Central memory CD8-positive, alpha-beta T cell (primary cell): Measurements from ENCODE around the gene ADSS1.
A peak's percentile ranks its signal among the peaks of the same experiment; 100 is the strongest.

Source experiments
- ATAC-seq: fragments of 150-1000 bp; cut with Tn5 transposase; replicated peaks from 2 replicates; pipeline ENCODE4 v1.10.0; 2022; ENCODE audit warnings: mild to moderate bottlenecking, moderate FRiP score, moderate number of reproducible peaks; ENCODE audit not compliant: poor library complexity, severe bottlenecking; ENCODE audit errors: extremely low read depth
- DNase-seq, 2 donors: peaks; one replicate each; pipeline ENCODE4 v3.0.0; 2021; ENCODE audit warnings: low spot score in 2 of 2
- H3K27ac Mint-ChIP-seq: one replicate; pipeline ENCODE4 v1.8.0; 2022; ENCODE audit warnings: low read depth, mild to moderate bottlenecking, moderate library complexity, mixed read lengths
- H3K27me3 Mint-ChIP-seq: one replicate; pipeline ENCODE4 v1.8.0; 2022; ENCODE audit warnings: mixed read lengths
- H3K36me3 Mint-ChIP-seq: one replicate; pipeline ENCODE4 v1.8.0; 2022; ENCODE audit warnings: mild to moderate bottlenecking, moderate library complexity, mixed read lengths; ENCODE audit not compliant: insufficient read depth
- H3K4me1 Mint-ChIP-seq: one replicate; pipeline ENCODE4 v1.8.0; 2022; ENCODE audit warnings: mixed read lengths
- H3K4me3 Mint-ChIP-seq: one replicate; pipeline ENCODE4 v1.8.0; 2022; ENCODE audit warnings: mild to moderate bottlenecking, moderate library complexity, mixed read lengths
- H3K9me3 Mint-ChIP-seq: one replicate; pipeline ENCODE4 v1.8.0; 2022; ENCODE audit warnings: mixed read lengths

The ADSS1 gene

DNA sequence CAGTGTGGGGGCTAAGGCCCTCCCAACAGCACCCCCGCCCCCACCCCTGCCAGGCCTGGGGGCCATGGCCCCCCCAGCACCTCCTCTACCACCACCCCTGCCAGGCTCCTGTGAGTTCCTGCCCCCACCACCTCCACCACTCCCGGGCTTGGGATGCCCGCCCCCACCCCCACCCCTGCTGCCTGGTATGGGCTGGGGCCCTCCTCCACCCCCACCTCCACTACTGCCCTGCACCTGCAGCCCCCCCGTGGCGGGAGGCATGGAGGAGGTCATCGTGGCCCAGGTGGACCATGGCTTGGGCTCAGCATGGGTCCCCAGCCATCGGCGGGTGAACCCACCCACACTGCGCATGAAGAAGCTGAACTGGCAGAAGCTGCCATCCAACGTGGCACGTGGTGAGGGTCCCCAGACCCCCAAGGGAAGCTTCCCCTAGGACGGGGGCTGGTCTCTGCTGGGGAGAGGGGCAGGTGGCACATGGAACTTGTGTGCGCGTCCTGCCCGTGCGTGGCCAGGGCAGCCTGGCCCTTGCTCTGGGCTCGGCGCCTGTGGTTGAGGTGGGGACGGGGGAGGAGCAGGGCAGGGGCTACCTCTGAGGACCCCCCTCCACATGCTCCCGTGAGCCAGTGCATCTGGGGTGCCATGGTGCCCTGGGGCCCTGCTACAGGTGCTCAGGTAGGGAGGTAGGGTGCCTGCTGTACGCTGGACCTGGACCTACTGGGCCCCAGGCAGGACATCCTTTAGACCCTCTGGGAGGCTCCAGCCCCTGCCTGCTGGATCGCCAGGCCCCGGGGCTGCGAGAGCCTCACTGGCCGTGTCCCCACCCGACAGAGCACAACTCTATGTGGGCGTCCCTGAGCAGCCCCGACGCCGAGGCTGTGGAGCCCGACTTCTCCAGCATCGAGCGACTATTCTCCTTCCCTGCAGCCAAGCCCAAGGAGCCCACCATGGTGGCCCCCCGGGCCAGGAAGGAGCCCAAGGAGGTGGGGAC is 16.1 kb upstream of the ADSS1 start:
- no peaks in the 10 kb centered on the region for H3K9me3 Mint-ChIP-seq
- no peaks in the 10 kb centered on the region for H3K27me3 Mint-ChIP-seq
- DNase-seq (no peak), ATAC-seq (no peak)
- H3K36me3 Mint-ChIP-seq, result no peaks in the 10 kb centered on the region
- no peak overlapping the region for H3K4me3 Mint-ChIP-seq
- H3K27ac Mint-ChIP-seq, result no peak overlapping the region
- peaks cover 5% of the 10 kb centered on the region for H3K4me1 Mint-ChIP-seq

DNA sequence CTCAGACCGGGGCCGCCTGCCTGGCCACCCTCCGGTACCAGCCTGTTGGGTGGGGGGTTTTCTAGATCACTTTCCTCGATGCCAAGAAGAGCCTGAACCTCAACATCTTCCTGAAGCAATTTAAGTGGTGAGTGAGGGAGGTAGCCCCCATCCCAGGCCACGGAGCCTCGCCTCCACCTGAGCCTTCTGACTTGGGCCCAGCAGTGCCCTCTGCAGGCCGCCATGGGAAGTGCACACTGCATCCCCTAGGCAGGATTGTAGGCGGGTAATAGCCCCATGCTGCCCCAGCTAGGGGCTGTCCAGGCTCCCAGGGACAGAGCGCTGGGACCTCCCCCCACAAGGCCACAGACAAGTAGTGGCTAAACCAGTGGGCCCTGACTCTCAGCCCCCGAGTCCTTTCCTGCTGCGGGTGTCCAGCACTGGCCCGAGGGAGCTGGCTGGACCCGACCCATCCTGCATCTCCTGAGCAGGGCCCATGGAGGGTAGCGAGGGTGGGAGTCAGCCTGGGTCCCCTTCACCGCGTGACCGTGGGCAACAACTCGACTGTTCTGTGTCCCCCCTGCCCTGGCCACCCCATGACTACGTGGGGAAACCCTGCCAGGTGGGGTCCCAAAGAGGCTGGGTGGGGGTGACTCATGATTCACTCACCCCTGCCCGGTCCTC is 15.3 kb upstream of the ADSS1 start:
- no peaks in the 10 kb centered on the region for H3K36me3 Mint-ChIP-seq
- no peak overlapping the region for H3K27ac Mint-ChIP-seq
- DNase-seq (peak; percentile 49 to 66), ATAC-seq (peak; percentile 75)
- no peaks in the 10 kb centered on the region for H3K27me3 Mint-ChIP-seq
- no peaks in the 10 kb centered on the region for H3K9me3 Mint-ChIP-seq
- no peak overlapping the region for H3K4me3 Mint-ChIP-seq
- H3K4me1 Mint-ChIP-seq, result peaks cover 5% of the 10 kb centered on the region

- Mint-ChIP-seq H3K9me3 (no peaks in the 10 kb centered on the region), H3K36me3 (no peaks in the 10 kb centered on the region), H3K4me3 (no peak overlapping the region), H3K27me3 (no peaks in the 10 kb centered on the region), H3K27ac (no peak overlapping the region), H3K4me1 (peaks cover 5% of the 10 kb centered on the region)
- ATAC-seq (no peak), DNase-seq (no peak)
Measured at GRCh38 chr14:104709387-104710039, 14.5 kb upstream of the ADSS1 start.

- no peak for ATAC-seq
- Mint-ChIP-seq H3K27me3 (no peaks in the 10 kb centered on the region), H3K4me1 (peaks cover 5% of the 10 kb centered on the region), H3K27ac (peak overlapping the region; percentile 32), H3K9me3 (no peaks in the 10 kb centered on the region), H3K36me3 (no peaks in the 10 kb centered on the region), H3K4me3 (no peak overlapping the region)
- DNase-seq, result no peak
Measured at GRCh38 chr14:104710071-104710735, 13.8 kb upstream of the ADSS1 start.

- Mint-ChIP-seq H3K4me3 (no peak overlapping the region), H3K9me3 (no peaks in the 10 kb centered on the region)
Measured at GRCh38 chr14:104712881-104713734, 10.9 kb upstream of the ADSS1 start.

DNA sequence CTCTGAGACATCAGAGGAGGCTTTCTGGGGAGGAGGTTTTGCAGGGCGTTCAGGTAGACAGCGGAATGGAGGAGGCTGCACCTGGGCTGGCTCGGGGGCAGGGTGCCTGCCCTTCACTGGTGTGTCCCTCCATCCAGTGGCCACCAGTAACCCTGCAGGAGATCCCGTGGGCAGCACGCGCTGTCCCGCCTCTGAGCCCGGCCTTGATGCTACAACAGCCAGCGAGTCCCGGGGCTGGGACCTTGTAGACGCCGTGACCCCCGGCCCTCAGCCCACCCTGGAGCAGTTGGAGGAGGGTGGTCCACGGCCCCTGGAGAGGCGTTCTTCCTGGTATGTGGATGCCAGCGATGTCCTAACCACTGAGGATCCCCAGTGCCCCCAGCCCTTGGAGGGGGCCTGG is 10.0 kb upstream of the ADSS1 start:
- no peak overlapping the region for H3K4me3 Mint-ChIP-seq
- no peaks in the 10 kb centered on the region for H3K4me1 Mint-ChIP-seq
- H3K27ac Mint-ChIP-seq, result no peak overlapping the region
- H3K36me3 Mint-ChIP-seq, result peaks cover 2% of the 10 kb centered on the region
- DNase-seq (no peak), ATAC-seq (no peak)
- no peaks in the 10 kb centered on the region for H3K27me3 Mint-ChIP-seq
- H3K9me3 Mint-ChIP-seq, result no peaks in the 10 kb centered on the region

More at GRCh38 chr14:104712881-104713734, 10.9 kb upstream of the ADSS1 start:
- Mint-ChIP-seq H3K27ac (no peak overlapping the region), H3K36me3 (peaks cover 2% of the 10 kb centered on the region), H3K4me1 (peaks cover 5% of the 10 kb centered on the region), H3K27me3 (no peaks in the 10 kb centered on the region)
- DNase-seq (no peak), ATAC-seq (no peak)

DNA sequence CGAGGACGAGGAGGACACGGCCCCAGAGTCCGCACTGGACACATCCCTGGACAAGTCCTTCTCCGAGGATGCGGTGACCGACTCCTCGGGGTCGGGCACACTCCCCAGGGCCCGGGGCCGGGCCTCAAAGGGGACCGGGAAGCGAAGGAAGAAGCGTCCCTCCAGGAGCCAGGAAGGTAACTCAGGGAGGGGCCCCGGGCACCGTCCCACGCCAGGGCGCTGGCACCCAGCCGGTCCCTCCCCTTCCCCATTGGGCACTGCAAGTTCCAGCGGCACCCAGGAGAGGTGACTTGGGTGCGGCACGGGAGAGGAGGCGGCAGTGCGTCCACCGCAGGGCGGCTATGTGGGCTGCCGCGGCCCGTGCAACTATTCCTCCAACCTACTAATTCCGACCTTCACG is 9.3 kb upstream of the ADSS1 start:
- ATAC-seq (no peak), DNase-seq (no peak)
- Mint-ChIP-seq H3K36me3 (peaks cover 2% of the 10 kb centered on the region), H3K9me3 (no peaks in the 10 kb centered on the region), H3K27me3 (no peaks in the 10 kb centered on the region), H3K4me1 (no peaks in the 10 kb centered on the region), H3K4me3 (no peak overlapping the region), H3K27ac (no peak overlapping the region)

DNA sequence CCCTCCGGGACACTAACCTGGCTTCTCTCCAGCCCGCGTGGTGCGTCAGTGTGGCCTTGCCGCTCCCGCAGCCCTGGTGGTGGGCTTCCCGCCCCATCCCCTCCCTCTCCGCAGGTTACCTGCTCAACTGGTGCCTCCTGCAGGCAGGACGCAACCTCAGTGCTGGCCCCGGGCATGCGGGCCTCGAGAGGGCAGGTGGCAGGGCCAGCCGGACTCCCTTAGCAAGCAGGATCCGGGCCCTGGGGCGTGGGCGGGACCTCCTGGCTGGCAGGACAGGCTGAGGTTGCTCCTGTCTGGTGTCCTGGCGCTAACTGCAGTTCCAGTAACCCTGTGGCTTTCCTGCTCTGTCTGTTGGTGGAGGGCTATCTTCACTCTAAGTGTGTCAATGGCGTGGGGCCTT is 8.6 kb upstream of the ADSS1 start:
- ATAC-seq (no peak), DNase-seq (no peak)
- Mint-ChIP-seq H3K9me3 (no peaks in the 10 kb centered on the region), H3K27ac (no peak overlapping the region), H3K4me1 (no peaks in the 10 kb centered on the region), H3K27me3 (no peaks in the 10 kb centered on the region), H3K36me3 (peaks cover 2% of the 10 kb centered on the region), H3K4me3 (no peak overlapping the region)

DNA sequence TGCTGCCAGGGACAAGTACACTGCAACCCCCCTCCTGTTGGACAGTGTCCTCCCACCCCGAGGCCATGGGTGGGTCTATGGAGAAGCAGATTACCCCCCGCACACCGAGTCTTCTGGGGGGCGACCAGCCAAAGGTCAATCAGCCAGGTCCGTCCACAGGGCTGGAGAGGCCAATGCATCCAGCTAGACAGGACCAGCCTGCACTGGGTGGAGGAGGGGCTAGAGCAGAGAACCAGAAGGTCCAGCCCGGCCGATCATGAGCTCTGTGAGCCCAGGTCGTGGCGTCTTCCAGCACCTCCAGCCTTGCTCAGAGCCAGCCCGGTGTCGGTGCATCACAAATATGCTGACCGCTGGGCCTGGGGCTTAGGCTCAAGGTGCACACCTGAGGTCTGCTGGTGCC is 8.2 kb upstream of the ADSS1 start:
- Mint-ChIP-seq H3K4me3 (no peak overlapping the region), H3K27me3 (no peaks in the 10 kb centered on the region), H3K27ac (no peak overlapping the region), H3K4me1 (no peaks in the 10 kb centered on the region), H3K9me3 (no peaks in the 10 kb centered on the region), H3K36me3 (peaks cover 2% of the 10 kb centered on the region)
- DNase-seq (no peak), ATAC-seq (no peak)

DNA sequence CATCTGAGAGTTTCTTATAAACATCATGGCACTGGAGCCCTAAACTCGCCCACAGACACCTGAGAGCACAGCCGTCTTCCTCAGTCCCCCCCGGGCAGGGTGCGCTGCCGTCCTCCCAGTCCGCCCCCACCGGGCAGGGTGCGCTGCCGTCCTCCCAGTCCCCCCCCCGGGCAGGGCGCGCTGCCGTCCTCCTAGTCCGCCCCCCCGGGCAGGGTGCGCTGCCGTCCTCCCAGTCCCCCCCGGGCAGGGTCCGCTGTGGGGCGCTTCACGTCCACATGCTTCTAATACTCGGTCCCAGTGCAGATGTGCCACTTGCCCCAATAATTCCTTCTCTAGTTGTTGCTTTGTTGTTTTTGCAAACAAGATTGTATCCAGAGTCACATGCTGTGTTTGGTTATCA is 6.9 kb upstream of the ADSS1 start:
- no peaks in the 10 kb centered on the region for H3K4me1 Mint-ChIP-seq
- no peak for ATAC-seq
- H3K27me3 Mint-ChIP-seq, result no peaks in the 10 kb centered on the region
- H3K27ac Mint-ChIP-seq, result no peak overlapping the region
- peaks cover 2% of the 10 kb centered on the region for H3K36me3 Mint-ChIP-seq
- DNase-seq, result no peak
- H3K9me3 Mint-ChIP-seq, result no peaks in the 10 kb centered on the region
- no peak overlapping the region for H3K4me3 Mint-ChIP-seq

- DNase-seq, result no peak
- Mint-ChIP-seq H3K27ac (no peak overlapping the region), H3K4me1 (no peaks in the 10 kb centered on the region), H3K4me3 (no peak overlapping the region), H3K36me3 (peaks cover 2% of the 10 kb centered on the region), H3K9me3 (no peaks in the 10 kb centered on the region), H3K27me3 (no peaks in the 10 kb centered on the region)
- no peak for ATAC-seq
Measured at GRCh38 chr14:104717646-104718045, 6.4 kb upstream of the ADSS1 start.

GRCh38 chr14:104718147-104718546 is 5.9 kb upstream of the ADSS1 start:
- Mint-ChIP-seq H3K36me3 (peaks cover 2% of the 10 kb centered on the region), H3K27ac (no peak overlapping the region), H3K9me3 (no peaks in the 10 kb centered on the region), H3K4me1 (no peaks in the 10 kb centered on the region), H3K27me3 (no peaks in the 10 kb centered on the region), H3K4me3 (no peak overlapping the region)
- no peak for ATAC-seq
- no peak for DNase-seq
